ENCODE measurements around the gene ALX4.

GRCh38 chr11:44315947-44316658 is 6.2 kb upstream of the ALX4 start:
- no peak for TF ChIP-seq CTCF (IDR thresholded peaks at IDR 0.05)
- TF ChIP-seq POLR2A (IDR thresholded peaks at IDR 0.05) = no peak

All from Peyer's patch (tissue), 4 donors.